Measurements from ENCODE around the gene PRKCA. TPM values are rescaled to one million over a fixed set of nuclear protein-coding genes. Genes with fewer than 3 reads are reported as not detected.

Gene PRKCA
- total RNA-seq, 1 experiment from 2014 or later = 29.5 TPM

DNA sequence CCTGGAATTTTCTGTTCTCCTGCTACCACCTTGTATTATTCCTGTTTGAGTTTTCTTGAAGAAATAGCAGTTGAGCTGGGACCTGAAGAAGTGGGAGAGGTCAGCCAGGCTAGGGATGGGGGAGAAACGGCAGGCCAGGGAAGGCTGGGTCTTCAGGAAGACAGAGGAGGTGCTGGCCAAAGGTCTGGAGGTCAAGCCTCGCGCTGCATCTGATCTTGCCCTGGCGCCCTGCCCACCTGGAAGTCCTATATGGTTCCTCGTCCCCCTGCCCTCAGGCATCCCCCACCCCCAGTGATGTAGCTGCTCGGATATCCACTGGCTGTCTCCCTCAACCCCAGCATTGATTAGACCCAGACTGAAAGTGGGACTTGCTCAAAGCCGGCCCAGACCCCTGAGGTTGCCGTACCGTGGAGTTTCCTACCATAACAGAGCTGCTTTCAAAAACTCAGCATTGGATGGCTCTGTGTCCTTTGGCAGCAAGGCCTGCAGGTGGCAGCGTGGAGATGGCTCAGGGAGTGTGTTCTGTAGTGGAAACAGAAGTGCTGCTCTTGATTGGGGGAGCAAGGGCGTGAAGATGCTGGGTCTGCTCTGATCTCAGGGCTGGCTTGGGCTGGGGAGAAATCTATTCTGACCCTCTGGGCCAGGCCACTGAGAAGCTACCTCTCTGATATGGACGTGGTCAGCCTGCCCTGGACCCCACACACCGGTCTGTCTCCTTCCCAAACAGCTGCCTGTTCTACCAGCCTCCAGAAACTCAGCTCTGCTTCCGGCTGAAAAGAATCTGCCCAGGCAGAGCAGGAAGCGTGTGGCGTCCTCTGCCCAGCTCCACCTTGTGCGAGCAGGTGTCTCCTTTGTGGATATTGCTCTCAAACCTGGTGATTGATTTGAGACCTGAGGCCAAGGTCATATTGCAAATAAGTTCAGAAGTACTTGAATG is 425.5 kb downstream of the PRKCA start:
- POLR2A ChIA-PET = no interaction called here
- H3K27me3 Mint-ChIP-seq (ENCODE audit: low read depth) = no peaks in the 10 kb centered on the region
- TF ChIP-seq CBFB (CRISPR knock-in tag; IDR thresholded peaks at IDR 0.05; ENCODE audit: low read depth) (0 out of 2 replicates have a peak, but pooled peaks have one; percentile 30), CTCF (IDR thresholded peaks at IDR 0.05) (peak; percentile 36; the same call in 1 of the 2 replicates), JUN (CRISPR knock-in tag; IDR thresholded peaks at IDR 0.05) (no peak), ZNF281 (CRISPR knock-in tag; IDR thresholded peaks at IDR 0.05) (no peak), ZNF219 (CRISPR knock-in tag; IDR thresholded peaks at IDR 0.05; ENCODE audit: borderline replicate concordance) (no peak), ETV6 (CRISPR knock-in tag; IDR thresholded peaks at IDR 0.05) (0 out of 2 replicates have a peak, but pooled peaks have one; percentile 37)
- TF ChIP-seq, protein P1, sequence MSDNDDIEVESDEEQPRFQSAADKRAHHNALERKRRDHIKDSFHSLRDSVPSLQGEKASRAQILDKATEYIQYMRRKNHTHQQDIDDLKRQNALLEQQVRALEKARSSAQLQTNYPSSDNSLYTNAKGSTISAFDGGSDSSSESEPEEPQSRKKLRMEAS (CRISPR knock-in tag; IDR thresholded peaks at IDR 0.05) = peak; percentile 33; the same call in 1 of the 2 replicates
- H3K27ac Mint-ChIP-seq = peak overlapping the region; percentile 49
- no peaks in the 10 kb centered on the region for H3K9me3 Mint-ChIP-seq
- ATAC-seq = peak; percentile 83
- peak; percentile 79 for DNase-seq (ENCODE audit: low spot score)
- H3K4me1 Mint-ChIP-seq = peaks cover 67% of the 10 kb centered on the region
- H3K36me3 Mint-ChIP-seq = peaks cover 4% of the 10 kb centered on the region
- no peak overlapping the region for H3K4me3 Mint-ChIP-seq
- CTCF ChIA-PET = interaction anchor here (0.5 to 1.9 kb wide), 49 partner anchors 9 to 929 kb away, joined by 3 to 18 read pairs (median 4); partner anchors contain the start of gene CACNG5

DNA sequence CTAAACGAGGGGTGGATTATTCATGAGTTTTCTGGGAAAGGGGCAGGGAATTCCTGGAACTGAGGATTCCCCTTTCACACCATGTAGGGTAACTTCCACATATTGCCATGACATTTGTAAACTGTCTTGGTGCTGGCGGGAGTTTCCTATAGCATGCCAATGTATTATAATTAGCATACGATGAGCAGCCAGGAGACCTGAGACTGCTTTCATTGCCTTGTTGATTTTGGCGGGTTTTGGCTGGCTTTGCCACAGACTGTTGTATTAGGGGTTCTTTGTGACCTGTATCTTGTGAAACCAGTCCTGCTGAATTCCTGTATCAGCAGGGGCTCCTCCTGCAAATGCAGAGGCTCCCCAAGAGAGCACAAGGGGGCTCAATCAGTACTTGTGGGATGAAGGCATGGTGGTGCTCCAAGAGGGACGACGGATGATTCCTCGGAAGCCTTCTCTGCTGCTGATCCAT is 428.1 kb downstream of the PRKCA start:
- Mint-ChIP-seq H3K4me3 (no peak overlapping the region), H3K9me3 (peaks cover 4% of the 10 kb centered on the region; the same call in 1 of the 2 replicates), H3K27ac (peak overlapping the region; percentile 81), H3K27me3 (ENCODE audit: low read depth) (no peaks in the 10 kb centered on the region), H3K36me3 (peaks cover 10% of the 10 kb centered on the region), H3K4me1 (peaks cover 53% of the 10 kb centered on the region)
- ATAC-seq (peak; percentile 68), DNase-seq (ENCODE audit: low spot score) (peak; percentile 45)
- CTCF ChIA-PET = no interaction called here
- POLR2A ChIA-PET = no interaction called here
- TF ChIP-seq, protein P2, sequence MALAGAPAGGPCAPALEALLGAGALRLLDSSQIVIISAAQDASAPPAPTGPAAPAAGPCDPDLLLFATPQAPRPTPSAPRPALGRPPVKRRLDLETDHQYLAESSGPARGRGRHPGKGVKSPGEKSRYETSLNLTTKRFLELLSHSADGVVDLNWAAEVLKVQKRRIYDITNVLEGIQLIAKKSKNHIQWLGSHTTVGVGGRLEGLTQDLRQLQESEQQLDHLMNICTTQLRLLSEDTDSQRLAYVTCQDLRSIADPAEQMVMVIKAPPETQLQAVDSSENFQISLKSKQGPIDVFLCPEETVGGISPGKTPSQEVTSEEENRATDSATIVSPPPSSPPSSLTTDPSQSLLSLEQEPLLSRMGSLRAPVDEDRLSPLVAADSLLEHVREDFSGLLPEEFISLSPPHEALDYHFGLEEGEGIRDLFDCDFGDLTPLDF (CRISPR knock-in tag; IDR thresholded peaks at IDR 0.05) = no peak
- TF ChIP-seq ZNF121 (CRISPR knock-in tag; IDR thresholded peaks at IDR 0.05) (no peak), MYBL2 (CRISPR knock-in tag; IDR thresholded peaks at IDR 0.05) (no peak), AFF4 (CRISPR knock-in tag; IDR thresholded peaks at IDR 0.05; ENCODE audit: borderline replicate concordance) (no peak), SP1 (CRISPR knock-in tag; conservative IDR thresholded peaks at IDR 0.05) (no peak), RORB (CRISPR knock-in tag; IDR thresholded peaks at IDR 0.05) (no peak), ZBTB21 (CRISPR knock-in tag; IDR thresholded peaks at IDR 0.05; ENCODE audit: borderline replicate concordance) (no peak)
- TF ChIP-seq, protein P3, sequence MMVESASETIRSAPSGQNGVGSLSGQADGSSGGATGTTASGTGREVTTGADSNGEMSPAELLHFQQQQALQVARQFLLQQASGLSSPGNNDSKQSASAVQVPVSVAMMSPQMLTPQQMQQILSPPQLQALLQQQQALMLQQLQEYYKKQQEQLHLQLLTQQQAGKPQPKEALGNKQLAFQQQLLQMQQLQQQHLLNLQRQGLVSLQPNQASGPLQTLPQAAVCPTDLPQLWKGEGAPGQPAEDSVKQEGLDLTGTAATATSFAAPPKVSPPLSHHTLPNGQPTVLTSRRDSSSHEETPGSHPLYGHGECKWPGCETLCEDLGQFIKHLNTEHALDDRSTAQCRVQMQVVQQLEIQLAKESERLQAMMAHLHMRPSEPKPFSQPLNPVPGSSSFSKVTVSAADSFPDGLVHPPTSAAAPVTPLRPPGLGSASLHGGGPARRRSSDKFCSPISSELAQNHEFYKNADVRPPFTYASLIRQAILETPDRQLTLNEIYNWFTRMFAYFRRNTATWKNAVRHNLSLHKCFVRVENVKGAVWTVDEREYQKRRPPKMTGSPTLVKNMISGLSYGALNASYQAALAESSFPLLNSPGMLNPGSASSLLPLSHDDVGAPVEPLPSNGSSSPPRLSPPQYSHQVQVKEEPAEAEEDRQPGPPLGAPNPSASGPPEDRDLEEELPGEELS (CRISPR knock-in tag; IDR thresholded peaks at IDR 0.05) = no peak
- TF ChIP-seq, protein P4, sequence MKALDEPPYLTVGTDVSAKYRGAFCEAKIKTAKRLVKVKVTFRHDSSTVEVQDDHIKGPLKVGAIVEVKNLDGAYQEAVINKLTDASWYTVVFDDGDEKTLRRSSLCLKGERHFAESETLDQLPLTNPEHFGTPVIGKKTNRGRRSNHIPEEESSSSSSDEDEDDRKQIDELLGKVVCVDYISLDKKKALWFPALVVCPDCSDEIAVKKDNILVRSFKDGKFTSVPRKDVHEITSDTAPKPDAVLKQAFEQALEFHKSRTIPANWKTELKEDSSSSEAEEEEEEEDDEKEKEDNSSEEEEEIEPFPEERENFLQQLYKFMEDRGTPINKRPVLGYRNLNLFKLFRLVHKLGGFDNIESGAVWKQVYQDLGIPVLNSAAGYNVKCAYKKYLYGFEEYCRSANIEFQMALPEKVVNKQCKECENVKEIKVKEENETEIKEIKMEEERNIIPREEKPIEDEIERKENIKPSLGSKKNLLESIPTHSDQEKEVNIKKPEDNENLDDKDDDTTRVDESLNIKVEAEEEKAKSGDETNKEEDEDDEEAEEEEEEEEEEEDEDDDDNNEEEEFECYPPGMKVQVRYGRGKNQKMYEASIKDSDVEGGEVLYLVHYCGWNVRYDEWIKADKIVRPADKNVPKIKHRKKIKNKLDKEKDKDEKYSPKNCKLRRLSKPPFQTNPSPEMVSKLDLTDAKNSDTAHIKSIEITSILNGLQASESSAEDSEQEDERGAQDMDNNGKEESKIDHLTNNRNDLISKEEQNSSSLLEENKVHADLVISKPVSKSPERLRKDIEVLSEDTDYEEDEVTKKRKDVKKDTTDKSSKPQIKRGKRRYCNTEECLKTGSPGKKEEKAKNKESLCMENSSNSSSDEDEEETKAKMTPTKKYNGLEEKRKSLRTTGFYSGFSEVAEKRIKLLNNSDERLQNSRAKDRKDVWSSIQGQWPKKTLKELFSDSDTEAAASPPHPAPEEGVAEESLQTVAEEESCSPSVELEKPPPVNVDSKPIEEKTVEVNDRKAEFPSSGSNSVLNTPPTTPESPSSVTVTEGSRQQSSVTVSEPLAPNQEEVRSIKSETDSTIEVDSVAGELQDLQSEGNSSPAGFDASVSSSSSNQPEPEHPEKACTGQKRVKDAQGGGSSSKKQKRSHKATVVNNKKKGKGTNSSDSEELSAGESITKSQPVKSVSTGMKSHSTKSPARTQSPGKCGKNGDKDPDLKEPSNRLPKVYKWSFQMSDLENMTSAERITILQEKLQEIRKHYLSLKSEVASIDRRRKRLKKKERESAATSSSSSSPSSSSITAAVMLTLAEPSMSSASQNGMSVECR (CRISPR knock-in tag; IDR thresholded peaks at IDR 0.05; ENCODE audit: borderline replicate concordance) = 0 out of 2 replicates have a peak, but pooled peaks have one; percentile 28

All from WTC11 (cell line).